HCT116 (cell line): ENCODE measurements around the gene FUOM. TPM values are rescaled to one million over a fixed set of nuclear protein-coding genes. Genes with fewer than 3 reads are reported as not detected.
A peak's percentile ranks its signal among the peaks of the same experiment; 100 is the strongest.

Experiments used
- ATAC-seq: fragments of 200-7000 bp; cut with Tn5 transposase; 2 replicates; pipeline ENCODE4 v1.9.1; 2020; ENCODE audit warnings: mild to moderate bottlenecking, moderate library complexity
- Bru-seq: library from RNA; stranded (reverse); fragments of 400-500 nt; gene quantifications from one replicate; lab custom pipeline; 2021; lab: Mats Ljungman, UMichigan
- BruChase-seq, 2 experiments: library from RNA; stranded (reverse); fragments of 400-500 nt; gene quantifications; one replicate each; lab custom pipeline; 2021; lab: Mats Ljungman, UMichigan
- BruUV-seq: library from RNA; stranded (reverse); fragments of 400-500 nt; replicated peaks from 2 replicates; lab custom pipeline; 2021; lab: Mats Ljungman, UMichigan
- CTCF ChIA-PET: fragments of 300-600 bp; sonication (Branson Sonifier 250); formaldehyde crosslinking; loops from one replicate; lab custom pipeline; 2021; ENCODE audit warnings: antibody characterized with exemption; lab: Charles Lee
- POLR2A ChIA-PET: fragments of 300-600, 350-600 bp; sonication (Branson Sonifier 250); formaldehyde crosslinking; loops from one replicate; lab custom pipeline; 2021; ENCODE audit warnings: antibody characterized with exemption; lab: Charles Lee
- RAD21 ChIA-PET, 2 experiments: fragments of 300-600 bp; sonication (Branson Sonifier 250); formaldehyde crosslinking; loops; one replicate each; lab custom pipeline; 2023; ENCODE audit warnings: low total read pairs in 2 of 2; ENCODE audit not compliant: uncharacterized antibody in 2 of 2, unreplicated experiment in 2 of 2, low non-redundant PET in 1 of 2; lab: Charles Lee
- DNase-seq: peaks from one replicate; pipeline ENCODE4 v3.0.0-alpha.2; 2010; ENCODE audit warnings: low read depth, low spot score
- H2AFZ ChIP-seq: fragments of 200-600 bp; shearing (Covaris generic), sonication (generic); 2 replicates; pipeline ENCODE4 v1.6.1; 2017; ENCODE audit warnings: low read depth, mixed run types, mixed read lengths, antibody characterized with exemption, low read length; ENCODE audit not compliant: poor library complexity, severe bottlenecking
- H3K27ac ChIP-seq: 2 replicates; pipeline ENCODE4 v1.5.1; 2012; ENCODE audit warnings: low read depth, low read length
- H3K27me3 ChIP-seq: fragments of 200-600 bp; sonication (generic); 2 replicates; pipeline ENCODE4 v1.6.1; 2016; ENCODE audit warnings: mixed run types, low read length, mixed read lengths; ENCODE audit not compliant: insufficient read depth
- H3K36me3 ChIP-seq, 2 experiments: fragments of 200-500 bp in 1 of 2; fragments of 200-600 bp in 1 of 2; sonication (Bioruptor generic) in 1 of 2; sonication (generic) in 1 of 2; 2 replicates each; pipeline versions ENCODE4 v1.5.1 to v1.6.1; 2014 to 2016; ENCODE audit warnings: low read length in 2 of 2, inconsistent platforms in 1 of 2, mixed read lengths in 1 of 2, mixed run types in 1 of 2; ENCODE audit not compliant: insufficient read depth in 2 of 2, control insufficient read depth in 1 of 2
- H3K4me1 ChIP-seq, 2 experiments: fragments of 200-600 bp in 1 of 2; sonication (generic) in 1 of 2; 2 replicates each; pipeline versions ENCODE4 v1.5.1 to v1.6.1; 2012 to 2017; ENCODE audit warnings: low read length in 2 of 2, inconsistent platforms in 1 of 2, mild to moderate bottlenecking in 1 of 2, mixed read lengths in 1 of 2, mixed run types in 1 of 2, moderate library complexity in 1 of 2; ENCODE audit not compliant: insufficient read depth in 2 of 2, control insufficient read depth in 1 of 2
- H3K4me2 ChIP-seq: fragments of 200-600 bp; sonication (generic); 2 replicates; pipeline ENCODE4 v1.6.1; 2017; ENCODE audit warnings: mixed run types, low read length, mixed read lengths
- H3K4me3 ChIP-seq, 2 experiments: fragments of 200-600 bp in 1 of 2; sonication (generic) in 1 of 2; replicated peaks in 1 of 2; 2 replicates each; pipeline ENCODE4 v1.5.1; 2011 to 2016; ENCODE audit warnings: low read length in 2 of 2, control low read depth in 1 of 2, low read depth in 1 of 2, mild to moderate bottlenecking in 1 of 2, mixed read lengths in 1 of 2, mixed run types in 1 of 2
- H3K79me2 ChIP-seq: fragments of 200-600 bp; sonication (generic); 2 replicates; pipeline ENCODE4 v1.6.1; 2017; ENCODE audit warnings: mild to moderate bottlenecking, mixed run types, low read length, moderate library complexity, mixed read lengths; ENCODE audit not compliant: insufficient read depth
- H3K9ac ChIP-seq: fragments of 200-600 bp; sonication (generic); 2 replicates; pipeline ENCODE4 v1.6.1; 2016; ENCODE audit warnings: low read length, mixed read lengths
- H3K9me2 ChIP-seq: fragments of 200-600 bp; sonication (generic), shearing (Covaris generic); 2 replicates; pipeline ENCODE4 v1.6.1; 2017; ENCODE audit warnings: mixed run types, mild to moderate bottlenecking, moderate library complexity; ENCODE audit not compliant: insufficient read depth
- H3K9me3 ChIP-seq, 2 experiments: fragments of 200-500 bp in 1 of 2; fragments of 200-600 bp in 1 of 2; sonication (Bioruptor generic) in 1 of 2; sonication (generic) in 1 of 2; 2 replicates each; pipeline ENCODE4 v1.6.1; 2014 to 2017; ENCODE audit warnings: low read length in 2 of 2, mixed read lengths in 2 of 2, inconsistent platforms in 1 of 2, low read depth in 1 of 2, mild to moderate bottlenecking in 1 of 2, mixed run types in 1 of 2, moderate library complexity in 1 of 2; ENCODE audit not compliant: control insufficient read depth in 1 of 2, insufficient read depth in 1 of 2
- H4K20me1 ChIP-seq: fragments of 200-600 bp; sonication (generic), shearing (Covaris generic); 2 replicates; pipeline ENCODE4 v1.6.1; 2017; ENCODE audit warnings: mixed run types, mild to moderate bottlenecking, moderate library complexity; ENCODE audit not compliant: insufficient read depth
- ATF3 ChIP-seq: IDR thresholded peaks from 2 replicates; pipeline ENCODE4 v1.6.1; 2012
- CBX3 ChIP-seq: IDR thresholded peaks from 2 replicates; pipeline ENCODE4 v1.6.1; 2012; ENCODE audit warnings: low read depth
- CEBPB ChIP-seq: IDR thresholded peaks from 2 replicates; pipeline ENCODE4 v1.6.1; 2012; ENCODE audit warnings: low read depth
- EGR1 ChIP-seq: IDR thresholded peaks from 2 replicates; pipeline ENCODE4 v1.6.1; 2012; ENCODE audit warnings: low read depth
- JUND ChIP-seq: IDR thresholded peaks from 2 replicates; pipeline ENCODE4 v1.6.1; 2012
- POLR2AphosphoS5 ChIP-seq: IDR thresholded peaks from 2 replicates; pipeline ENCODE4 v1.6.1; 2011; ENCODE audit warnings: mild to moderate bottlenecking, low read depth, low read length, moderate library complexity
- RAD21 ChIP-seq: IDR thresholded peaks from 2 replicates; pipeline ENCODE4 v1.6.1; 2012; ENCODE audit warnings: low read depth, mild to moderate bottlenecking
- REST ChIP-seq: IDR thresholded peaks from 2 replicates; pipeline ENCODE4 v1.6.1; 2012; ENCODE audit warnings: low read depth
- SIN3A ChIP-seq: IDR thresholded peaks from 2 replicates; pipeline ENCODE4 v1.6.1; 2012; ENCODE audit warnings: low read depth
- YY1 ChIP-seq: IDR thresholded peaks from 2 replicates; pipeline ENCODE4 v1.6.1; 2011; ENCODE audit warnings: low read length, low read depth, moderate library complexity, mild to moderate bottlenecking; ENCODE audit not compliant: insufficient replicate concordance; ENCODE audit errors: extremely low read depth
- ZFX ChIP-seq: fragments of 450-650 bp; IDR thresholded peaks from 2 replicates; pipeline ENCODE4 v1.6.1; 2017
- intact Hi-C: fragments of 100-400 bp; cut with micrococcal nuclease; formaldehyde crosslinking; loops from 2 replicates; pipeline ENCODE4 v1.10.0; 2022
- long read RNA-seq: library from polyadenylated mRNA; unstranded; transcript quantifications from one replicate; pipeline ENCODE4 v2.0.0, GENCODE V29; 2021; ENCODE audit not compliant: unreplicated experiment
- polyA plus RNA-seq: library from polyadenylated mRNA; unstranded; fragments of >200 nt; gene quantifications from 2 replicates; pipeline ENCODE4 v1.2.1, GENCODE V29; 2012; ENCODE audit warnings: missing spikeins
- total RNA-seq: library from RNA; stranded (reverse); gene quantifications from one replicate; pipeline ENCODE4 v1.2.1, GENCODE V29; 2021; ENCODE audit not compliant: unreplicated experiment

The FUOM gene
- total RNA-seq (21.5 TPM), Bru-seq, nascent RNA (percentile 58 among the genes with signal in this experiment), BruChase-seq, experiment 1, labeled RNA remaining after a 6-hour chase (percentile 46 among the genes with signal in this experiment), BruChase-seq, experiment 2, labeled RNA remaining after a 2-hour chase (percentile 41 among the genes with signal in this experiment)
- polyA plus RNA-seq: 12.3 and 13.8 TPM in 2 replicates
- long read RNA-seq, partial matches to known transcripts: 5 of 9 reads
- long read RNA-seq, other reads (novel, unspliced or antisense): 0 of 9 reads

- H3K27ac ChIP-seq: peak within 1 kb of the TSS; percentile 71
- H3K9me2 ChIP-seq: no peaks in the 10 kb centered on the region
- POLR2A ChIA-PET: interaction anchor here (0.6 kb wide), 1 partner anchor 12 kb away, joined by 3 read pairs; no protein-coding TSS in a partner anchor
- H3K36me3 ChIP-seq: no peaks in the 10 kb centered on the region
- no peak for TF ChIP-seq ATF3
- TF ChIP-seq RAD21: no peak
- peak; percentile 55 for TF ChIP-seq ZFX
- TF ChIP-seq POLR2AphosphoS5: peak; percentile 68; the same call in 1 of the 2 replicates
- no peak for TF ChIP-seq SIN3A
- TF ChIP-seq YY1: peak; percentile 7
- TF ChIP-seq REST: no peak
- peak; percentile 78 for TF ChIP-seq EGR1
- no peak for TF ChIP-seq CEBPB
- TF ChIP-seq CBX3: no peak
- no peak for TF ChIP-seq JUND
- DNase-seq (peak; percentile 7), ATAC-seq (peak; percentile 81)
- H3K4me2 ChIP-seq: peak within 1 kb of the TSS; percentile 77
- CTCF ChIA-PET: interaction anchor here (1.2 kb wide), 1 partner anchor 28 kb away, joined by 3 read pairs; no protein-coding TSS in a partner anchor
- no TSS peak for BruUV-seq
- H3K79me2 ChIP-seq: peaks cover 6% of the 10 kb centered on the region; the same call in 1 of the 2 replicates
- RAD21 ChIA-PET: no interaction called here
- no peaks in the 10 kb centered on the region for H3K27me3 ChIP-seq
- H3K4me3 ChIP-seq: peak within 1 kb of the TSS; percentile 57 to 66
- peak within 1 kb of the TSS; percentile 68 for H3K9ac ChIP-seq
- intact Hi-C loops: no loop called here
- H4K20me1 ChIP-seq: no peaks in the 10 kb centered on the region
- H3K9me3 ChIP-seq: no peaks in the 10 kb centered on the region
- H2AFZ ChIP-seq: no peak within 1 kb of the TSS
- H3K4me1 ChIP-seq: peaks cover 3 to 5% of the 10 kb centered on the region in 2 experiments; a peak in 2 of 4 replicates
These were observed at the start of gene FUOM for GRCh38 chr10:133357285-133358161. TSS of gene FUOM (minus strand) at chr10:133358019. CDS start at chr10:133358007, 12 bp downstream.
